Measurements from ENCODE around the gene CYP2C19. TPM values are rescaled to one million over a fixed set of nuclear protein-coding genes. Genes with fewer than 3 reads are reported as not detected.

CYP2C19 gene
- total RNA-seq, 1 donor from 2014 or later = not detected

DNA sequence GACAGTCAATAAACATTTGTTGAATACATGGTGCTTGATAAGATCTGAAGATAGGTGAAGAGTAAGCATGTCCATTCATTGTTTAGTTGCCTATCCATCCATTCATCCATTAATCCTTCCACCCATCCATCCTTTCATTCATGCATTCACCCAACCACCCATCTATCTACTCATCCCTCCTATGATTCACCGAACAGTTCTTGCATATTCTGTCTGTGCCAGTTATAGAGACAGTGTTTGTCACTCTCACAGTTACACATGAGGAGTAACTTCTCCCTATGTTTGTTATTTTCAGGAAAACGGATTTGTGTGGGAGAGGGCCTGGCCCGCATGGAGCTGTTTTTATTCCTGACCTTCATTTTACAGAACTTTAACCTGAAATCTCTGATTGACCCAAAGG is 90.0 kb downstream of the CYP2C19 start:
- DNase-seq (no peak), ATAC-seq (no peak)
- TF ChIP-seq, protein P1, sequence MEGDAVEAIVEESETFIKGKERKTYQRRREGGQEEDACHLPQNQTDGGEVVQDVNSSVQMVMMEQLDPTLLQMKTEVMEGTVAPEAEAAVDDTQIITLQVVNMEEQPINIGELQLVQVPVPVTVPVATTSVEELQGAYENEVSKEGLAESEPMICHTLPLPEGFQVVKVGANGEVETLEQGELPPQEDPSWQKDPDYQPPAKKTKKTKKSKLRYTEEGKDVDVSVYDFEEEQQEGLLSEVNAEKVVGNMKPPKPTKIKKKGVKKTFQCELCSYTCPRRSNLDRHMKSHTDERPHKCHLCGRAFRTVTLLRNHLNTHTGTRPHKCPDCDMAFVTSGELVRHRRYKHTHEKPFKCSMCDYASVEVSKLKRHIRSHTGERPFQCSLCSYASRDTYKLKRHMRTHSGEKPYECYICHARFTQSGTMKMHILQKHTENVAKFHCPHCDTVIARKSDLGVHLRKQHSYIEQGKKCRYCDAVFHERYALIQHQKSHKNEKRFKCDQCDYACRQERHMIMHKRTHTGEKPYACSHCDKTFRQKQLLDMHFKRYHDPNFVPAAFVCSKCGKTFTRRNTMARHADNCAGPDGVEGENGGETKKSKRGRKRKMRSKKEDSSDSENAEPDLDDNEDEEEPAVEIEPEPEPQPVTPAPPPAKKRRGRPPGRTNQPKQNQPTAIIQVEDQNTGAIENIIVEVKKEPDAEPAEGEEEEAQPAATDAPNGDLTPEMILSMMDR (IDR thresholded peaks at IDR 0.05) = no peak
- no peaks in the 10 kb centered on the region for H3K36me3 ChIP-seq
- H3K4me3 ChIP-seq = no peak overlapping the region
- no peaks in the 10 kb centered on the region for H3K9me3 ChIP-seq
- H3K27ac ChIP-seq = no peak overlapping the region
- intact Hi-C loops (cut with DNase I) = no loop called here
- no peaks in the 10 kb centered on the region for H3K27me3 ChIP-seq (ENCODE audit: low read depth)
- no peaks in the 10 kb centered on the region for H3K4me1 ChIP-seq

DNA sequence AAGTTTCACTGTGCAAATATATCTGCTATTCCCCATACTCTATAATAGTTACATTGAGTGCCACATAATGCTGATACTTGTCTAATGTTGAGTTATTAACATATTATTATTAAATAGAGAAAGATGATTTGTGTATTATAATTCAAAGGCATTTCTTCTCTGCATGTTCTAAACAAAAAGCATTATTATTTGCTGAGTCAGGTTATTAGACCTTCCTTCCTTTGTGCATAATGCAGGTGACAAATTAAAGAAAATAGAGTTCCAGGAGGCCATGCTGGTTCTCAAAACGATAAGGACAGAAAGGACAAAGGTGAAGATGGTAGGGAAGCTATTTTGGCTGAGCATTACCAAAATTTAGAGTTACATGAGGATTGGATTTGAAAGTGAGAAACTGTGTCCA is 90.6 kb downstream of the CYP2C19 start:
- DNase-seq = no peak
- no peaks in the 10 kb centered on the region for H3K36me3 ChIP-seq
- intact Hi-C loops (cut with DNase I) = no loop called here
- no peaks in the 10 kb centered on the region for H3K27me3 ChIP-seq (ENCODE audit: low read depth)
- no peak overlapping the region for H3K27ac ChIP-seq
- no peak overlapping the region for H3K4me3 ChIP-seq
- ATAC-seq = no peak
- TF ChIP-seq, protein P1 (IDR thresholded peaks at IDR 0.05) = no peak
- H3K9me3 ChIP-seq = no peaks in the 10 kb centered on the region
- no peaks in the 10 kb centered on the region for H3K4me1 ChIP-seq

- no peak for ATAC-seq
- Histone ChIP-seq H3K4me1 (no peaks in the 10 kb centered on the region), H3K36me3 (no peaks in the 10 kb centered on the region), H3K9me3 (no peaks in the 10 kb centered on the region), H3K27ac (no peak overlapping the region), H3K27me3 (ENCODE audit: low read depth) (no peaks in the 10 kb centered on the region), H3K4me3 (no peak overlapping the region)
- TF ChIP-seq, protein P1 (IDR thresholded peaks at IDR 0.05) = no peak
- intact Hi-C loops (cut with DNase I) = no loop called here
- no peak for DNase-seq
Measured at GRCh38 chr10:94858005-94858404, 95.5 kb downstream of the CYP2C19 start.

DNA sequence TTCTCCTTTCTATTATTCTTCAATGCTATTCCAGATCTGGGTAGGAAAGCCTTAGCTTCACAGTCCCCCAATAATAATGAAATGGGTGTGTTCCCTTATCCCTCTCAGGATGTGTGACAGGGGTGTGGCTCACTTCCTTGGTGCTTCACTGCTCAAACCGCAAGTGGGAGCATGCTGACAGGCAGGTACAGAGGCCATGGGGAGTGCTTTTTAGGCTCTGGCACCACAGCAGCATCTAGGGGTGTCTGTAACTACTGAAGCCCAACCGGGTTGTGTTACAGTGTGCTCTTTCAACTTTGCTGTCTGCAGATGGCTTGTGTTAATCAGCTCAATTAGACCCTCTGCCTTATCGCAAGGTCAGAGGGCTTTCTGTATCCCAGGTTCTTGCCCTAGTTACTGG is 96.6 kb downstream of the CYP2C19 start:
- Histone ChIP-seq H3K4me1 (no peaks in the 10 kb centered on the region), H3K27me3 (ENCODE audit: low read depth) (no peaks in the 10 kb centered on the region), H3K27ac (no peak overlapping the region), H3K36me3 (no peaks in the 10 kb centered on the region), H3K4me3 (no peak overlapping the region), H3K9me3 (no peaks in the 10 kb centered on the region)
- ATAC-seq (no peak), DNase-seq (no peak)
- TF ChIP-seq, protein P1 (IDR thresholded peaks at IDR 0.05) = no peak
- intact Hi-C loops (cut with DNase I) = no loop called here

- Histone ChIP-seq H3K27me3 (ENCODE audit: low read depth) (no peaks in the 10 kb centered on the region), H3K9me3 (no peaks in the 10 kb centered on the region), H3K36me3 (no peaks in the 10 kb centered on the region), H3K4me1 (no peaks in the 10 kb centered on the region), H3K4me3 (no peak overlapping the region), H3K27ac (no peak overlapping the region)
- ATAC-seq (no peak), DNase-seq (no peak)
- intact Hi-C loops (cut with DNase I) = no loop called here
- TF ChIP-seq, protein P1 (IDR thresholded peaks at IDR 0.05) = no peak
Measured at GRCh38 chr10:94878649-94879048, 116.2 kb downstream of the CYP2C19 start.

DNA sequence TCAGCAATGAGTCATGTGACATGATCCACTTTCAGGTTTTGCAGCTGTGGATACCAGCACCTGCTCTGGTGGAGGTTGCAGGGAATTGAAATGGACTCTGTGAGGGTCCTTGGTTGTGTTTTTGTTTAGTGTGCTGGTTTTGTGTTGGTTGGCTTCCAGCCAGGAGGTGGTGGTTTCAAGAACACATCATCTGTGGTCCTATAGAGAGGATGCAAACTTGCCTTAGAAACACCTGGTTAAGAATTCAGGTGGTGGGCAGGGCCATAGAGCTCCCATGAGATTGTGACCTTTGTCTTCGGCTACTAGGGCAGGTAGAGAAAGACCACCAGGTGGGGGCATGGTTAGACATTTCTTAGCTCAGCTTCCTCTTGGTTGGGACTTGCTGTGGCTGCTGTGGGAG is 116.7 kb downstream of the CYP2C19 start:
- no peak for ATAC-seq
- Histone ChIP-seq H3K27me3 (ENCODE audit: low read depth) (no peaks in the 10 kb centered on the region), H3K4me1 (no peaks in the 10 kb centered on the region), H3K9me3 (no peaks in the 10 kb centered on the region), H3K36me3 (no peaks in the 10 kb centered on the region), H3K4me3 (no peak overlapping the region), H3K27ac (no peak overlapping the region)
- TF ChIP-seq, protein P1 (IDR thresholded peaks at IDR 0.05) = no peak
- no peak for DNase-seq
- intact Hi-C loops (cut with DNase I) = no loop called here
